ENCODE results near the gene AZIN2. TPM values are rescaled to one million over a fixed set of nuclear protein-coding genes. Genes with fewer than 3 reads are reported as not detected.

Gene AZIN2
- total and polyA plus RNA-seq, 10 of the 15 experiments (the other 5 are each of a cell fraction or from before 2014, with no cell fraction given): 0.02 to 0.85 (median 0.23) TPM

DNA sequence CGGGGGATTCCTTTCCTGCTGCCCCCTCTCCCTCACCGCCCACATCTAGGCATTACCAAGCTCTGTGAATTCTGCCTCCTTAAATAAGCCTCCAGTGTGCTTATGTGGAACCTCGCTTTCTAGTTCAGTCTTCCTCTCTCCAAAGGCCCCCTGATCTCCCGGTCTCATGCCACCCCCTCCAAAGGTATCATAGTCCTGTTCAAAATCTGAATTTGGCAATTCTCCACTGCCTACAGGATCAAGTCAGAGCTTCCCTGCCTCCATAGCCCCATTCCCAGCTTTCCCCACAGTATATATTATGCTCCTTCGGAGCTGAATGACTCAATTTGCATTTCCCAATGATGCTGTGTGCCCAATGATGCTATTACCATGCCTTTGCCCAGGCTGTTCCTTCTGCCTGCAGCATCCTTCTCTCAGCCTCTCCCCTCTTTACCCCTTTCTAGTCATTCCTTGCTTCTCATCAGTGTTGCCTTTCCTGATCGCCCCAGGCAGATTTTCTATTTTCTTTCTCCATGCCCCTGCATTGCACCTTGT, 1.7 kb downstream of the AZIN2 start:
- no TSS peak for BruUV-seq (replicated peaks)
- Histone ChIP-seq H3K36me3 (ENCODE audit: control insufficient read depth in 2 of 2, insufficient read depth in 2 of 2, low read length in 1 of 2) (no peaks in the 10 kb centered on the region), H3K4me1 (ENCODE audit: control insufficient read depth, insufficient read depth, low read length) (peaks cover 1% of the 10 kb centered on the region), H3K79me2 (ENCODE audit: control insufficient read depth, insufficient read depth, low read length) (no peaks in the 10 kb centered on the region), H3K27ac (ENCODE audit: control insufficient read depth, insufficient read depth) (no peak overlapping the region), H3K4me3 (no peak overlapping the region), H3K9ac (ENCODE audit: control insufficient read depth, insufficient read depth, low read length) (no peak overlapping the region), H4K20me1 (ENCODE audit: control insufficient read depth, insufficient read depth) (no peaks in the 10 kb centered on the region), H3K27me3 (replicated peaks in 1 of 2; ENCODE audit: control insufficient read depth in 2 of 2, insufficient read depth in 2 of 2, low read length in 1 of 2) (peaks cover 8 to 12% of the 10 kb centered on the region in 2 experiments), H3K4me2 (ENCODE audit: control insufficient read depth, insufficient read depth) (no peak overlapping the region), H3K9me3 (replicated peaks; ENCODE audit: control insufficient read depth, insufficient read depth, low read length) (no peaks in the 10 kb centered on the region), H2AFZ (ENCODE audit: control insufficient read depth, low read depth, low read length) (no peak overlapping the region)
- ChIA-PET SMC1A (ENCODE audit: uncharacterized antibody, unreplicated experiment) (interaction anchor here (1.1 to 2.4 kb wide), 2 partner anchors 149 to 309 kb away, joined by 3 to 14 read pairs; no protein-coding TSS in a partner anchor), CTCF (interaction anchor here (1.1 to 4.5 kb wide), 5 partner anchors 47 to 207 kb away, joined by 3 to 55 read pairs (median 3); no protein-coding TSS in a partner anchor), POLR2A (interaction anchor here (1.6 kb wide), 1 partner anchor 151 kb away, joined by 3 read pairs; no protein-coding TSS in a partner anchor), RAD21 (ENCODE audit: unreplicated experiment) (no interaction called here)
- WGBS (ENCODE audit: insufficient coverage, insufficient replicate concordance, low lambda C conversion rate, missing lambda C conversion rate): 35% methylated on average over 6 of the region's 6 CpGs
- in situ Hi-C loops (cut with MboI) (no loop called here), intact Hi-C loops (cut with micrococcal nuclease; ENCODE audit: unreplicated experiment) (no loop called here)
- FAIRE-seq (no peak), ATAC-seq (no peak), DNase-seq (ENCODE audit: low read depth, low spot score) (no peak)
- TF ChIP-seq KLF5 (IDR thresholded peaks at IDR 0.05; ENCODE audit: partially characterized antibody) (no peak), SIN3A (IDR thresholded peaks at IDR 0.05; ENCODE audit: low read depth, low read length) (no peak), MYB (IDR thresholded peaks at IDR 0.05; ENCODE audit: borderline replicate concordance, low read depth, low read length) (no peak), FOXM1 (IDR thresholded peaks at IDR 0.05; ENCODE audit: low read depth, low read length) (no peak), BACH1 (IDR thresholded peaks at IDR 0.05; ENCODE audit: borderline replicate concordance) (no peak), SUPT20H (IDR thresholded peaks at IDR 0.05; ENCODE audit: borderline replicate concordance, control insufficient read depth, low read depth, low read length) (no peak), YY1 (IDR thresholded peaks at IDR 0.05; ENCODE audit: low read depth, low read length) (no peak), KAT2A (conservative IDR thresholded peaks at IDR 0.05; ENCODE audit: control insufficient read depth, low read depth, low read length) (no peak), WRNIP1 (IDR thresholded peaks at IDR 0.05; ENCODE audit: borderline replicate concordance, low read depth, low read length) (no peak), SREBF1 (IDR thresholded peaks at IDR 0.05; ENCODE audit: low read length) (no peak), TBL1XR1 (IDR thresholded peaks at IDR 0.05; ENCODE audit: low read depth, low read length) (no peak)
